AG08395 (cell line): ENCODE data around the gene C6orf118.

Experiments used
- DNase-seq: peaks from one replicate; pipeline ENCODE4 v3.0.0; 2012; ENCODE audit warnings: mixed read lengths, low spot score

Gene C6orf118

DNA sequence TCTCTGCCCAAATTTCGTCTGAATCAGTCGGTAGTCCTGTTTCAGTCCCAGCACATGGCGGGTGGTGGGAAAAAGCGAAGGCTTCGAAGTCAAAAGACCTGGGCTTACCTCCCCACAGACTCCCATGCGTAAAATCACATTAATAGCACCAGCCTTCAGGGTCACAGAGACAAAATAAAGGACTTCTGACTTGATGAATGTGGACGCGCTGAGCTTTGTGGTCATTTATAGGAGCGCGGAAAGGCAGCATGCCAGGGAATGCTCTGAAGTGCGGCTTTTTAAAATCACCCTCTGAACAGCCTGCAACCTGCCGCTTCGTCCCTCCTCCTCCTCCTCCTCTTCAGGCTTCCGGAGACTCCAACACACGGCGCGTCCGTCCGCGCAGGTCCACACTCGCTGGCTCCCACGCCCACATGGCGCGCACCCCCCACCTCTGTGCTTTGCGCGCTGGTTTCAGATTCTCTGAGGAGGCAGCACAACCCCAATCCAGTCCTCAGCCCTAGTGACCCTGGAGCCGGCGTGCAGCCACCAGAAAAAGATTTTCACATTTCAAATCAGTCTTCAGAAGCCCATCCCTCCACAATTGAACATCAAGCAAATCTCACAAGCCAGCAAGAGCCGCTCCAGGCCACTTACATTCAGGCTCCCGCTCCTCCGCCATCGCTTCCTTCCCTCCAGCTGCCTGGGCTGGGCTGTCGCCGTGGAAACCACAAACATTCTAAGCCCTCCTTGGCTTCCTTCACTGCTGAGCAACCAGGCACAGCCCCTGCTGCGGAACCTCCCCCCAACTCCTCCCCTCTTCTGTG lies at the start of gene C6orf118:
Gene C6orf118, minus strand, starts transcription at position 680 of the 806 bp plus-strand sequence. Its CDS starts 19 bp downstream, at position 661.
- peak; percentile 76 for DNase-seq

DNA sequence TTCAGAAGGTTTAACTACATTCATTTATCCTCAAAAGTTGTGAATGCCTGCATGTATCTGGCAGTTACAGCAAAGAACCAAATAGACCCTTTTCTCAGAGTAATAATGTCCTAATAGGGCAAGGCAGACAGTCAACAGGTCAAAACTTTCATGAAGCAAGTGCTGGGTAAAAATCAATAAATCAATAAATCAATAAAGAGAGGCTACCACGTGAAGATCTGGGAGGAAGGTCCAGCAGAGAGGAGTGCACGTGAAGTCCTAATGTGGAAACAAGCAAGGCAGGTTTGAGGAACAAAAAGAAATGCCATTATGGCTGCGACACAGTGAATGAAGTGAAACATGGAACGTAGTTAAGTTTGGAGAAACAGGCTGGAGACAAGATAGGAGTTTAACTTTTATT lies 36.3 kb upstream of the C6orf118 start:
- DNase-seq = no peak

- no peak for DNase-seq
Observed at GRCh38 chr6:165340532-165340931, 31.1 kb upstream of the C6orf118 start.

DNA sequence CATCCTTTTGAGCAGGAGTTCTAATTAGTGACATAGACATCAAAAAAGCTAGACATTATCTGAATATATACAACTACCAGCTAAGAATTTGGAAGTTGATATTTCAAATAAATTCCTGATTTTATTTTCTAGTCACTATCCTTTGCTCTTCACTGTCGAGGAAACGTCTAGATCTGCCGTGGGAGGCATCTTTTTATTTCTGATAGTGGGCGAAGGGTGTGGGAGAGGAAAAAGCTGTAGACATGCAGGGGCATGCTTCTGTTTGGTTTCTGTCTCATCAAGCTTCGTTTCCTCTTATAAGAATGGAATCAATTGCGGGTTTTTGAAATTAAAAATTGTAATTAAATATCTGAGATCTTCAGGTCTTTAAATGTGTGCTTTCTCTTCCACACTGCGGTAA lies 16.2 kb upstream of the C6orf118 start:
- no peak for DNase-seq

- DNase-seq = no peak
Observed at GRCh38 chr6:165321555-165322145, 12.2 kb upstream of the C6orf118 start.

DNA sequence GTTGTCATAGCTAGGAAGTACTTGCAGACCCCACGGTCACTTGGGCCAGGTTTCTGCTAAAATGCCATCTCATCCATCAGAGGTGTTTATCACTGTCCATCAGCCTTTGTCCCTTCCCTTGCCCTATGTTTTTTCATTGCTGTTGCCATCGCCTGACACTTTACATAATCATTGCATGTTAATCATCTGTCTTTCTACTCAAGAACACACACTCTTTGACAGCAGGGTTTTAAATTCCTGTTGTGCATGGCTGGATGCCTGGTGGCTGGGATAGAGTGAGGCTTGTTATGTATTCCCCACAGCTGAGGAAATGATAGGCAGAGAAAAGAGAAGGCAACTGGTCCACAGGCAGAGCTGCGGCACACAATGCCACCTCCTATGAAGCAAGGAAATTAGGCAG lies 11.7 kb upstream of the C6orf118 start:
- DNase-seq = no peak

- no peak for DNase-seq
Observed at GRCh38 chr6:165317723-165318122, 8.3 kb upstream of the C6orf118 start.

- DNase-seq = no peak
Observed at GRCh38 chr6:165306955-165307354, 2.5 kb downstream of the C6orf118 start.

GRCh38 chr6:165301372-165302246 lies 7.8 kb downstream of the C6orf118 start:
- no peak for DNase-seq

DNA sequence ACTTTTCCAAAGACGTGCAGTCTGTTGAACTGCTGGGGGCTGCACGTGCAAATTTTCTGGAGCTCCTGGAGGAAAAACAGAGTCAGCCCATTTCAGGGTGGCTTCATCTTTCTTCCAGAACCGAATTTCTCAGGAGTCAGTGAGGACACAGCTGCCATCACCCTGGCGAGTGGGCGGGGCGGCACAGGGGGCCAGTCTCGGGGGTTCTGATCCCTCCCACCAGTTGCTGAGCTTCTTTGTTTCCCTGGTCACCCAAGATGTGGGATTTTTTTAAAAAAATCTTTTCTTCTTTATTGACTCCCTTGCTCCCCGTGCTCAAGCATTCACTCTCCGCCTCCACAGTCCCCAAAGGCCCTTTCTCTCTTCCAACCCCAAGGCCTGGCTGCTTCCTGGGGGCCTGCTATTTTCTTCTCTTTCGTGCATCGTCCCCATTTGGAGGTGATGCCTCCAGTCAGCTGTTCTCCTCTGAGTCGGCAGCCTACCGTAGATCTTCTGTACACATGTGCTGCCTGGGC lies 8.9 kb downstream of the C6orf118 start:
- no peak for DNase-seq

GRCh38 chr6:165298875-165299274 lies 10.5 kb downstream of the C6orf118 start:
- DNase-seq = no peak

DNA sequence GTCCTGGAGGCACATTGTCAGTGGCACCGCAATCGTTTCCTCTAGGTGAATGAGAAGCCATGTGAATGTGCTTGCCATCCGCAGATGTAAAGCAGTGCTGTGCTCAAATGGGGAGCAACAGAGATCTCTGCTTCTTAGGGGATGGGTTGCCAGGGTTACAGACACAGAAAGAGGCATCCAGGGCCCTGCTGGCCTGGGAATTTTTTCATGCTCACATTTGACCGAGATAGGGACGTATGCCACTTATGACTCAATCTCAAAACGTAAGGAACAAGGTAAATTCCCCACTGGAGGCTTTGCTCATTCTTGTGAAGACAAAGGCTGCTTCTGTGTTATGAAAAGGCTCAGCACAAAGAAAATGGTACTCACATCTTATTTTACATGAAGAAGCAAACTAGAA lies 11.0 kb downstream of the C6orf118 start:
- no peak for DNase-seq

DNA sequence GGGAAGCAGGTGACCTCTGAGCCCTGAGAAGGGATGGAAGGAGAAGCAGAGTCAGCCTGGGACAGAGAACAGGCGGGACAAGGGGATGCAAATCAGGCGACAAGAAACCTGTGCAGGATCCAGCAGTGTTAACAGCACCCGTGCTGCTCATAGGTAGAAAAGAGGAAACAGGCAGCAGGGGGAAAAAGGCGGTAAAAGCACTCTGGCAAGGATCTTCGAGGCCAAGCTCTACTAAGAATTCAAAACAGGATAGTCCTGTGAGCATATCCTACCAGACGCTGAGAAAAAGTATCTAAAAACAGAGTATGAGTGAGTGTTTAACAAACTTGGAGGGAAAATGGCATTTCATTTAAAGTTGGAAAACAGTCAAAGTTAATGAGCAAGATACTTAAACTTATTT lies 16.7 kb downstream of the C6orf118 start:
- DNase-seq = no peak

- no peak for DNase-seq
Observed at GRCh38 chr6:165274611-165275010, 34.8 kb downstream of the C6orf118 start.

DNA sequence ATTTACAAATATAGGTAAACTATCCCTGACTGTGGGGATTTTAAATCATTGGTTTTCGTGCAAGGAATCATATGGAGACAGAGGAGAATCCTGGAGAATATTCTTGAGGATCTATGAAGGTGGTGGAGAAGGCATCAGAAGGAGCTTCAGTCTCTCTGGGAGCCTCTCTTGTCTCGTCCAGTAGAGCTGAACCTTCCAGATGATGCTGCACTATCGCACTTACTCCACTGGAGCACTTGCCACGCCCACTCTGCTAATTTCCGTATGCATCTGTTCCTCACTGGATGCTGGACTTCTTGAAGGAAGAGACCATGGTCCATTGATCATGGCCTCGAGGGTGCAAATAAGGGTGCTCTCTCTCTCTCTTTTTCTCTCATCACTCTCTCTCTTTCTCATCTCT lies 36.8 kb downstream of the C6orf118 start:
- DNase-seq = no peak

DNA sequence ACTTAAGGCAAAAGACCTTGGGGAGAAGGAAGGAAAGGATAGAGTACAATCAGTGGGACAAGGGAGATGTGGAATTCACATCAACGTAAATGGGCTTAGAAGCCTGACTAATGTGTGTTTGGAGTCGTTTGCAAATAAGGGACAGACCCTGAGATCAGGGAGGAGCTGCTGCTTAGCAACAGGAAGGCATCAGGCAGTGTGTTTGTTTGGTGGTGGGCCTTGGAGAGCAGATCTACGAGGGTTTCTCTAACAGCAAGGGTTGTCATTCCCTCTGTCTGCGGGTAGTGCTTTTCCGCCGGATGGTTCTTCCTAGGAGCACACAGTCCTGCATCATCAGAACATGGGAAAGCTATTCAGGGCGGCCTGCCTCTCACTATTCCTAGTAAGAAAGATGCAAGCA lies 40.4 kb downstream of the C6orf118 start:
- DNase-seq = no peak

DNA sequence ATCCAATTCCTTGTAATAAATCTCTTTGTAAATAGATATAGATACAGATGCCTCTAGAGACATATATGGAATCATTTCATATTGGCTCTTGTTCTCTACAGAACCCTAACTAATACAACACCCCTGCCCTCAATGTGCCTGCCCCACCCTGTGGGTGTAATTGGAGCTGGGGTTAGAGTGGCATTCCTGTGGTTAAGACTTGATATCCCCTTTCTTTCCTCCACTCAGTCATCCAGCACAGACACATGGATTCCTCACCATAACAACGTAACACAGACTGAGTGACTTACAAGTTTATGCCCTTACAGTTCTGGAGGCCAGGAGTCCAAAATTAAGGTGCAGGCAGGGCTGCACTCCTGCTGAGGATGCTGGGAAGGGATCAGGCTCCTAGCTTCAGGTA lies 42.8 kb downstream of the C6orf118 start:
- DNase-seq = no peak

- no peak for DNase-seq
Observed at GRCh38 chr6:165266191-165266590, 43.2 kb downstream of the C6orf118 start.

- DNase-seq = no peak
Observed at GRCh38 chr6:165260462-165260861, 48.9 kb downstream of the C6orf118 start.

DNA sequence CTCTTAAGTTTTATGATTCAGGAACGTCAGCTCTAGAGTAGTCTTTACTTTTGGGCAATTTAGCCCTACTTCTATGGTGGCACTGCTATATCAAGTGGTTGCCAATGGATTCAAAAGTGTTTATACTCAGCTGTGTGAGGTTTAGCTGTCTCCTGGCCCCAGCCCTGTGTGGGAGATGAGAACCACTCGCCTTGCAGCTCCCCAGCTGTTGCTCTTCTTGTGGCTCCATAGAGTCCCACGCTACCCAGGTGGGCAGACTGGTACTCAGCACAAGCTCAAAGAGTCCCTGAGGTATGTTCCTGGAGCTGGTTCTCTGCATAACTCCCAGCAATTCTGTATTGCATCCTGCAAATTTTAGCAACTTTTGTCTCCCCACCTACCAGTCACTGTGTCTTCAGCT lies 59.6 kb downstream of the C6orf118 start:
- no peak for DNase-seq

DNA sequence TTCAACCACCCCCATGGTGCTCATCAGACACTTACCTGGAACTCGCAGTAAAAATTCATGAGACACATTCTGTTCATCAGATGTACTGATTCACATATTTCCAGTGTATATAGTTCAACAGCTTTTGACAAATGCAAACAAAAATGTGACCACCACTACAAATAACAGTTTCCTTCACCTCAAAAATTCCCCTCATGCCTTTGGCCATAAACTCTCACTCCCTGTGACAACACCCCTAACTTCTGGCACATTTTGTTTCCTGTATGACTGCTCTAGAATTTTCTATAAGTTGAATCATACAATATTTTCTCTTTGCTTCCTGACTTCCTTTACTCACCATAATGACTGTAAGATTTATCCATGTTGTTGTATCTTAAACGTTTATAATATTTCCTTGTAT lies 63.7 kb downstream of the C6orf118 start:
- DNase-seq = no peak

DNA sequence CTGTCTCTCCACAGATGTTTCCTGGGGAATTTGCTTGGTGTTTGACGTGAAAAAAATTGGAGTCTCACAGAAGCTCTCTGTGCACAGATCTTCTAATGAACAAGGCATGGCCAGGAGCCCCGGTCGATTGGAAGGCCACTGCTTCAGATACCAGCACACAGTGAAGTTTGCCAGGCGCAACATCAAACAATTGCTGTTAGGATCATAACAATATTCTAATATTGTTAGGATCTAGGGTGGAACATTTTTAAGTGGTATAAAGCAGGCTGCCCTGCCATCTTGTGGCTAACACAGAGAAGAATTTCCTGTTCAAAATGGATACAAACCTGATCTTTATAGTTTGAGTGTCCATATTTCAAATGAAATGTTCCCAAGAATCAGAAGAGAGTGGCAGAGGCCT lies 64.1 kb downstream of the C6orf118 start:
- DNase-seq = peak; percentile 51
